GM12878 (cell line): ENCODE data around the gene TTLL3. TPM values are rescaled to one million over a fixed set of nuclear protein-coding genes. Genes with fewer than 3 reads are reported as not detected.
A peak's percentile ranks its signal among the peaks of the same experiment; 100 is the strongest.

ENCODE experiments used
- ATAC-seq: fragments of 200-7000 bp; cut with Tn5 transposase; 3 replicates; pipeline ENCODE4 v1.9.1; 2020; ENCODE audit warnings: mild to moderate bottlenecking, moderate library complexity
- BruUV-seq: library from RNA; stranded (reverse); fragments of 400-500 nt; replicated peaks from 2 replicates; lab custom pipeline; 2021; lab: Mats Ljungman, UMichigan
- CTCF ChIA-PET: fragments of 300-600 bp; sonication (Branson Sonifier 250); formaldehyde crosslinking; extraction: SDS; loops from one replicate; lab custom pipeline; 2021; ENCODE audit warnings: inconsistent platforms; lab: Yijun Ruan, JAX
- POLR2A ChIA-PET: fragments of 350-600 bp; formaldehyde crosslinking; extraction: SDS; loops from one replicate; lab custom pipeline; 2021; ENCODE audit warnings: inconsistent platforms; lab: Charles Lee
- RAD21 ChIA-PET: fragments of 300-600 bp; sonication (Branson Sonifier 250); formaldehyde crosslinking; loops from one replicate; lab custom pipeline; 2023; ENCODE audit warnings: antibody characterized with exemption; ENCODE audit not compliant: unreplicated experiment; lab: Charles Lee
- SMC1A ChIA-PET: fragments of 300-600 bp; sonication (Branson Sonifier 250); formaldehyde crosslinking; loops from one replicate; lab custom pipeline; 2023; ENCODE audit not compliant: unreplicated experiment, uncharacterized antibody; lab: Charles Lee
- DNase-seq: peaks from one replicate; pipeline ENCODE4 v3.0.0-alpha.2; 2011; ENCODE audit warnings: low read depth, low spot score
- FAIRE-seq: peaks from 3 replicates; lab custom pipeline; 2011; peaks lifted over from hg19 to GRCh38; lab: Jason Lieb, UNC
- H2AFZ ChIP-seq: 2 replicates; pipeline ENCODE4 v1.6.0; 2011; ENCODE audit warnings: low read depth, low read length, control low read depth; ENCODE audit not compliant: control insufficient read depth
- H3K27ac ChIP-seq: 2 replicates; pipeline ENCODE4 v1.5.1; 2011; ENCODE audit warnings: control low read depth; ENCODE audit not compliant: control insufficient read depth, insufficient read depth
- H3K27me3 ChIP-seq, 2 experiments: replicated peaks in 1 of 2; 2 replicates each; pipeline versions ENCODE4 v1.6.0 to v1.6.1; 2011; ENCODE audit warnings: low read length in 1 of 2; ENCODE audit not compliant: control insufficient read depth in 2 of 2, insufficient read depth in 2 of 2
- H3K36me3 ChIP-seq, 2 experiments: 2 replicates each; pipeline ENCODE4 v1.5.1; 2011; ENCODE audit warnings: low read length in 1 of 2; ENCODE audit not compliant: control insufficient read depth in 2 of 2, insufficient read depth in 2 of 2
- H3K4me1 ChIP-seq: 2 replicates; pipeline ENCODE4 v1.6.1; 2011; ENCODE audit warnings: mild to moderate bottlenecking, low read length, moderate library complexity, mixed read lengths; ENCODE audit not compliant: control insufficient read depth, insufficient read depth
- H3K4me2 ChIP-seq: 2 replicates; pipeline ENCODE4 v1.6.0; 2011; ENCODE audit warnings: control low read depth; ENCODE audit not compliant: control insufficient read depth, insufficient read depth
- H3K4me3 ChIP-seq: fragments of 200-600 bp; sonication (generic); 2 replicates; pipeline ENCODE4 v1.5.1; 2016
- H3K79me2 ChIP-seq: 2 replicates; pipeline ENCODE4 v1.6.0; 2011; ENCODE audit warnings: low read length; ENCODE audit not compliant: control insufficient read depth, insufficient read depth
- H3K9ac ChIP-seq: 2 replicates; pipeline ENCODE4 v1.8.0; 2011; ENCODE audit warnings: low read length, control low read depth, mixed read lengths; ENCODE audit not compliant: control insufficient read depth, insufficient read depth
- H3K9me3 ChIP-seq: replicated peaks from 3 replicates; pipeline ENCODE4 v1.5.1; 2011; ENCODE audit warnings: mild to moderate bottlenecking, low read length; ENCODE audit not compliant: control insufficient read depth, insufficient read depth
- H4K20me1 ChIP-seq: 2 replicates; pipeline ENCODE4 v1.6.0; 2011; ENCODE audit not compliant: control insufficient read depth, insufficient read depth
- CREM ChIP-seq: IDR thresholded peaks from 2 replicates; pipeline ENCODE4 v1.6.1; 2014; ENCODE audit warnings: antibody characterized with exemption, low read depth
- E2F4 ChIP-seq: IDR thresholded peaks from 2 replicates; pipeline ENCODE4 v1.6.1; 2012; ENCODE audit warnings: low read depth, low read length, improper control_type of control experiment
- EED ChIP-seq: sonication (generic); IDR thresholded peaks from 2 replicates; pipeline ENCODE4 v1.6.1; 2016; ENCODE audit warnings: antibody characterized with exemption, low read depth
- GATAD2B ChIP-seq: fragments of 450-650 bp; conservative IDR thresholded peaks from 2 replicates; pipeline ENCODE4 v1.6.1; 2017; ENCODE audit warnings: low read depth, mild to moderate bottlenecking, moderate library complexity
- HDAC2 ChIP-seq: fragments of 200-600 bp; sonication (generic); IDR thresholded peaks from 2 replicates; pipeline ENCODE4 v1.6.1; 2017
- IKZF1 ChIP-seq: fragments of 450-650 bp; conservative IDR thresholded peaks from 2 replicates; pipeline ENCODE4 v1.6.1; 2017; ENCODE audit warnings: antibody characterized with exemption, mild to moderate bottlenecking
- IRF5 ChIP-seq: fragments of 450-650 bp; IDR thresholded peaks from 2 replicates; pipeline ENCODE4 v1.6.1; 2017; ENCODE audit warnings: borderline replicate concordance
- KAT2A ChIP-seq: conservative IDR thresholded peaks from 2 replicates; pipeline ENCODE4 v1.6.1; 2011; ENCODE audit warnings: low read depth, low read length; ENCODE audit not compliant: control insufficient read depth
- MTA2 ChIP-seq: fragments of 450-650 bp; IDR thresholded peaks from 2 replicates; pipeline ENCODE4 v1.6.1; 2016; ENCODE audit warnings: low read depth, mild to moderate bottlenecking, moderate library complexity
- NFIC ChIP-seq: IDR thresholded peaks from 2 replicates; pipeline ENCODE4 v1.6.1; 2012; ENCODE audit warnings: low read depth, mild to moderate bottlenecking, inconsistent platforms, low read length, moderate library complexity
- RBBP5 ChIP-seq: fragments of 200-600 bp; sonication (generic); conservative IDR thresholded peaks from 2 replicates; pipeline ENCODE4 v1.6.1; 2016
- RELA ChIP-seq: fragments of 450-650 bp; IDR thresholded peaks from 2 replicates; pipeline ENCODE4 v1.8.0; 2014; ENCODE audit warnings: borderline replicate concordance; ENCODE audit not compliant: partially characterized antibody
- REST ChIP-seq: IDR thresholded peaks from 2 replicates; pipeline ENCODE4 v1.6.1; 2012; ENCODE audit warnings: mild to moderate bottlenecking, low read depth, low read length
- SKIL ChIP-seq: fragments of 450-650 bp; IDR thresholded peaks from 2 replicates; pipeline ENCODE4 v1.6.1; 2017; ENCODE audit warnings: mild to moderate bottlenecking, low read depth, inconsistent platforms; ENCODE audit not compliant: poor library complexity, severe bottlenecking
- SMAD5 ChIP-seq: IDR thresholded peaks from 2 replicates; pipeline ENCODE4 v1.6.1; 2016; ENCODE audit warnings: antibody characterized with exemption, low read depth
- SMARCA5 ChIP-seq: fragments of 450-650 bp; IDR thresholded peaks from 2 replicates; pipeline ENCODE4 v1.6.1; 2017; ENCODE audit warnings: mild to moderate bottlenecking
- ZNF384 ChIP-seq: IDR thresholded peaks from 2 replicates; pipeline ENCODE4 v1.6.1; 2012; ENCODE audit warnings: low read depth, mild to moderate bottlenecking, low read length, improper control_type of control experiment, borderline replicate concordance
- WGBS: methylation state at CpG from one replicate; pipeline ENCODE4 v1.1.6; 2016; ENCODE audit warnings: low lambda C conversion rate; ENCODE audit not compliant: insufficient replicate concordance, insufficient coverage; ENCODE audit errors: missing lambda C conversion rate; 5-methylcytosine and 5-hydroxymethylcytosine counted together
- in situ Hi-C: fragments of 300-500 bp; cut with MboI; formaldehyde crosslinking; loops from 9 replicates; pipeline ENCODE4 v1.14.3; 2018; ENCODE audit warnings: mixed read lengths
- intact Hi-C: fragments of 100-400 bp; cut with micrococcal nuclease; formaldehyde crosslinking; loops from one replicate; pipeline ENCODE4 v1.14.2; 2022; ENCODE audit not compliant: unreplicated experiment
- polyA plus RNA-seq, 11 experiments: library from polyadenylated mRNA; depleted of rRNA in 4 of 11; unstranded in 6 of 11; stranded (reverse) in 5 of 11; fragments of >200 nt; fragmentation: Nextera tagmentation in 4 of 11; fragmentation: Illumina TruSeq in 1 of 11; extraction: Ambion mirVana in 4 of 11; extraction: Trizol in 1 of 11; gene quantifications; 1 replicate in 1 of 11; 2 replicates in 10 of 11; pipeline versions ENCODE4 v1.2.1 to v1.2.3, GENCODE V29; 2011 to 2016; ENCODE audit warnings: inconsistent platforms in 2 of 11, missing spikeins in 2 of 11, low read depth in 1 of 11
- total RNA-seq, 4 experiments: library from RNA; depleted of rRNA in 3 of 4; stranded (reverse); fragments of >200 nt in 3 of 4; fragmentation: Illumina TruSeq in 1 of 4; extraction: Trizol in 1 of 4; gene quantifications; 2 replicates each; pipeline versions ENCODE4 v1.2.1 to v1.2.3, GENCODE V29; 2013 to 2021

The TTLL3 gene
- total and polyA plus RNA-seq, 10 of the 15 experiments (the other 5 are each of a cell fraction or from before 2014, with no cell fraction given), result 4.2 to 51.3 (median 18.9) TPM

- intact Hi-C loops (loop anchor here (1.0 kb wide), 1 partner anchor 40 kb away; no protein-coding TSS in a partner anchor), in situ Hi-C loops (no loop called here)
- Histone ChIP-seq H3K27me3 (no peaks in the 10 kb centered on the region; a peak in 1 of 4 replicates), H2AFZ (no peak overlapping the region), H3K9ac (no peak overlapping the region), H3K4me3 (no peak overlapping the region), H3K4me2 (no peak overlapping the region), H4K20me1 (no peaks in the 10 kb centered on the region), H3K36me3 (no peaks in the 10 kb centered on the region), H3K27ac (no peak overlapping the region), H3K9me3 (no peaks in the 10 kb centered on the region), H3K79me2 (no peaks in the 10 kb centered on the region), H3K4me1 (no peaks in the 10 kb centered on the region)
- no peak for FAIRE-seq
- ChIA-PET RAD21 (no interaction called here), CTCF (no interaction called here), SMC1A (no interaction called here), POLR2A (no interaction called here)
- TF ChIP-seq EED, result no peak
- TF ChIP-seq KAT2A, result no peak
- TF ChIP-seq SMARCA5, result no peak
- no peak for TF ChIP-seq SKIL
- no peak for TF ChIP-seq IKZF1
- TF ChIP-seq NFIC, result no peak
- TF ChIP-seq RBBP5, result no peak
- no peak for TF ChIP-seq SMAD5
- TF ChIP-seq E2F4, result no peak
- TF ChIP-seq HDAC2, result no peak
- no peak for TF ChIP-seq GATAD2B
- TF ChIP-seq CREM, result no peak
- no peak for TF ChIP-seq MTA2
- TF ChIP-seq REST, result no peak
- TF ChIP-seq RELA, result no peak
- TF ChIP-seq IRF5, result no peak
- no peak for TF ChIP-seq ZNF384
- 59% methylated on average over 3 of the region's 3 CpGs for WGBS
- no TSS peak for BruUV-seq
- ATAC-seq, result peak; percentile 47
- no peak for DNase-seq
These were observed 45.5 kb downstream of the TTLL3 start for GRCh38 chr3:9855594-9855993.
